Epithelial cell of esophagus (primary cell): ENCODE results near the gene BAIAP2.

Experiments used
- DNase-seq: peaks from one replicate; pipeline ENCODE4 v3.0.0; 2010; ENCODE audit warnings: low read depth
- H3K4me3 ChIP-seq: 2 replicates; pipeline ENCODE4 v1.5.1; 2011; ENCODE audit warnings: mild to moderate bottlenecking, low read length, control low read depth
- CTCF ChIP-seq: IDR thresholded peaks from 2 replicates; pipeline ENCODE4 v1.5.1; 2011; ENCODE audit warnings: low read depth, mild to moderate bottlenecking, low read length, control low read depth, inconsistent platforms; ENCODE audit not compliant: insufficient read depth; ENCODE audit errors: missing control alignments

Gene BAIAP2

GRCh38 chr17:81046132-81046769 lies 11.3 kb downstream of the BAIAP2 start:
- no peak for DNase-seq
- H3K4me3 ChIP-seq: no peak overlapping the region
- no peak for TF ChIP-seq CTCF

GRCh38 chr17:81046770-81047359 lies 11.9 kb downstream of the BAIAP2 start:
- DNase-seq: no peak
- no peak overlapping the region for H3K4me3 ChIP-seq
- no peak for TF ChIP-seq CTCF

GRCh38 chr17:81048827-81049371 lies 13.9 kb downstream of the BAIAP2 start:
- TF ChIP-seq CTCF: no peak
- DNase-seq: no peak

GRCh38 chr17:81049372-81049911 lies 14.5 kb downstream of the BAIAP2 start:
- no peak for TF ChIP-seq CTCF
- no peak for DNase-seq
- H3K4me3 ChIP-seq: no peak overlapping the region

More at GRCh38 chr17:81048827-81049371, 13.9 kb downstream of the BAIAP2 start:
- no peak overlapping the region for H3K4me3 ChIP-seq

- TF ChIP-seq CTCF: peak; percentile 15
Observed at GRCh38 chr17:81049973-81050551, 15.1 kb downstream of the BAIAP2 start.

GRCh38 chr17:81050645-81051625 lies 16.0 kb downstream of the BAIAP2 start:
- DNase-seq: no peak
- no peak overlapping the region for H3K4me3 ChIP-seq
- TF ChIP-seq CTCF: no peak

More at GRCh38 chr17:81049973-81050551, 15.1 kb downstream of the BAIAP2 start:
- H3K4me3 ChIP-seq: no peak overlapping the region
- peak; percentile 96 for DNase-seq
